HepG2 (cell line): ENCODE data around the gene STIMATE. TPM values are rescaled to one million over a fixed set of nuclear protein-coding genes. Genes with fewer than 3 reads are reported as not detected.

ENCODE experiments used
- CEBPB ChIP-seq: IDR thresholded peaks from 2 replicates; pipeline ENCODE4 v1.6.1; 2011; ENCODE audit warnings: low read depth, low read length, improper control_type of control experiment, borderline replicate concordance
- ELF1 ChIP-seq: sonication (generic); formaldehyde crosslinking; IDR thresholded peaks from 2 replicates; pipeline ENCODE4 v1.4.0; 2020; ENCODE audit warnings: missing genetic modification reagents
- ELF3 ChIP-seq: IDR thresholded peaks from 2 replicates; pipeline ENCODE4 v1.6.1; 2016; ENCODE audit warnings: missing genetic modification reagents, missing compliant biosample characterization
- GLI4 ChIP-seq: sonication (generic); formaldehyde crosslinking; IDR thresholded peaks from 2 replicates; pipeline ENCODE4 v1.5.1; 2020; ENCODE audit warnings: missing genetic modification reagents, mild to moderate bottlenecking, moderate library complexity, borderline replicate concordance
- HOXA3 ChIP-seq: sonication (generic); formaldehyde crosslinking; IDR thresholded peaks from 2 replicates; pipeline ENCODE4 v1.5.0; 2020; ENCODE audit warnings: missing genetic modification reagents
- MED8 ChIP-seq: sonication (generic); formaldehyde crosslinking; IDR thresholded peaks from 2 replicates; pipeline ENCODE4 v1.8.1; 2023; ENCODE audit warnings: mild to moderate bottlenecking, missing genetic modification reagents; ENCODE audit not compliant: insufficient replicate concordance
- RAD51 ChIP-seq: fragments of 450-650 bp; IDR thresholded peaks from 2 replicates; pipeline ENCODE4 v1.6.1; 2016; ENCODE audit warnings: borderline replicate concordance
- REPIN1 ChIP-seq: sonication (generic); formaldehyde crosslinking; IDR thresholded peaks from 2 replicates; pipeline ENCODE4 v1.8.0; 2022; ENCODE audit warnings: missing genetic modification reagents, low read depth, mild to moderate bottlenecking, borderline replicate concordance
- RXRA ChIP-seq: sonication (generic); formaldehyde crosslinking; IDR thresholded peaks from 2 replicates; pipeline ENCODE4 v1.5.1; 2020; ENCODE audit warnings: missing genetic modification reagents
- SMAD3 ChIP-seq: sonication (generic); formaldehyde crosslinking; IDR thresholded peaks from 2 replicates; pipeline ENCODE4 v1.4.0; 2020; ENCODE audit warnings: missing genetic modification reagents
- SOX13 ChIP-seq, 3 experiments: fragments of 450-650 bp in 1 of 3; sonication (generic) in 1 of 3; formaldehyde crosslinking in 1 of 3; IDR thresholded peaks in 2 of 3; conservative IDR thresholded peaks in 1 of 3; 2 replicates each; pipeline versions ENCODE4 v1.5.0 to v1.6.1; 2016 to 2020; ENCODE audit warnings: antibody characterized with exemption in 1 of 3, mild to moderate bottlenecking in 1 of 3, missing compliant biosample characterization in 1 of 3, missing genetic modification reagents in 1 of 3, moderate library complexity in 1 of 3
- TCF7L2 ChIP-seq: IDR thresholded peaks from 2 replicates; pipeline ENCODE4 v1.6.1; 2011; ENCODE audit warnings: mild to moderate bottlenecking, low read depth, low read length, moderate library complexity
- ZNF674 ChIP-seq: sonication (generic); formaldehyde crosslinking; IDR thresholded peaks from 2 replicates; pipeline ENCODE4 v1.5.0; 2020; ENCODE audit warnings: low read depth, mild to moderate bottlenecking, missing genetic modification reagents
- polyA plus RNA-seq, 8 experiments: library from polyadenylated mRNA; depleted of rRNA in 3 of 8; stranded (reverse) in 7 of 8; unstranded in 1 of 8; fragments of >200 nt; fragmentation: Illumina TruSeq in 4 of 8; extraction: Trizol in 4 of 8; gene quantifications; 2 replicates each; pipeline versions ENCODE4 v1.2.1 to v1.2.3, GENCODE V29; 2011 to 2016; ENCODE audit warnings: low read depth in 4 of 8, missing spikeins in 1 of 8, mixed read lengths in 1 of 8; ENCODE audit not compliant: insufficient read depth in 1 of 8
- total RNA-seq, 5 experiments: library from RNA; depleted of rRNA; stranded (reverse); fragments of >200 nt; fragmentation: Illumina TruSeq; extraction: Trizol; gene quantifications; 2 replicates each; pipeline ENCODE4 v1.2.3, GENCODE V29; 2016; ENCODE audit warnings: low read depth in 1 of 5
- TF ChIP-seq, protein P1 (sequence below): sonication (generic); formaldehyde crosslinking; IDR thresholded peaks from 2 replicates; pipeline ENCODE4 v1.5.1; 2020; ENCODE audit warnings: mild to moderate bottlenecking, missing genetic modification reagents, moderate library complexity
- TF ChIP-seq, protein P2 (sequence below): sonication (generic); formaldehyde crosslinking; IDR thresholded peaks from 2 replicates; pipeline ENCODE4 v1.5.0; 2020; ENCODE audit warnings: missing genetic modification reagents, mild to moderate bottlenecking, borderline replicate concordance
- TF ChIP-seq, protein P3 (sequence below): sonication (generic); formaldehyde crosslinking; conservative IDR thresholded peaks from 2 replicates; pipeline ENCODE4 v1.4.0; 2020; ENCODE audit warnings: missing genetic modification reagents
- TF ChIP-seq, protein P4 (sequence below): sonication (generic); formaldehyde crosslinking; IDR thresholded peaks from 2 replicates; pipeline ENCODE4 v1.4.0; 2020; ENCODE audit warnings: mild to moderate bottlenecking, low read depth, missing genetic modification reagents
- TF ChIP-seq, protein P5 (sequence below): sonication (generic); formaldehyde crosslinking; IDR thresholded peaks from 2 replicates; pipeline ENCODE4 v1.4.0; 2020; ENCODE audit warnings: low read depth, mild to moderate bottlenecking, missing genetic modification reagents
- TF ChIP-seq, protein P6 (sequence below): sonication (generic); formaldehyde crosslinking; conservative IDR thresholded peaks from 2 replicates; pipeline ENCODE4 v1.5.0; 2020; ENCODE audit warnings: missing genetic modification reagents

STIMATE gene
- total and polyA plus RNA-seq, 2 of the 13 experiments (the other 11 are each of a cell fraction or from before 2014, with no cell fraction given) = 5.7 to 11.7 TPM

DNA sequence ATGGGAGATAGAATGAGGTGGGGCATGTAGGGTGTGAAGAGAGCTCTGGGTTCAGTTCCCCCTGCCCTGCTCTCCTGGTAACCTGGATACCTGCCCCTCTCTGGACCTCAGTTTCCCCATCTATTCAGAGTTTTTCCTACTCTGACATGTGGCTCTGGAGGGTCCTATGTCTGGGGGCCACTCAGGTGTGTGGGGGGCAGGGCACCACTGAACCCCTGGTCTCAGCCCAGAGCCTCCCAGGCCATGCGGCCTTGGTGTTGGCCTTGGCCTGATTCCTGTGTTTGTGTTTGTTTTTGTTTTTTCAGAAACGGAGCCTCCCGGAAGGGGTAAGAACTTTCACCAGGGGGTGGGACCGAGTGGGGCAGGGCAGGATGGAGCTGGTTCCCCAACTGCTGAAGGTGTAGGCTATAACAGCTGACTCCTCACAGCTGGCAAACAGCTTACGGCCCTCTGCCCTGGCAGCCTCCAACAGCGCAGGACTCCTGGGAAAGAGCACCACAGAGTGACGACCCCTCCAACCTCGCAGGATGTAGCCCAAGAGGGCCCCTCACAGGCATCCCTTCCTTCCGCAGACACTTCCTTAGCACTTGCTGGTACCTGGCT, 101.9 kb downstream of the STIMATE start (continued):
- TF ChIP-seq RAD51 (no peak), CEBPB (no peak), ZNF674 (CRISPR knock-in tag) (no peak), REPIN1 (CRISPR knock-in tag) (no peak; the same call in 1 of the 2 replicates), RXRA (CRISPR knock-in tag) (peak; percentile 83; the same call in 1 of the 2 replicates), ELF3 (peak; percentile 85), SMAD3 (peak; percentile 79; the same call in 1 of the 2 replicates), HOXA3 (CRISPR knock-in tag) (0 out of 2 replicates have a peak, but pooled peaks have one; percentile 20), SOX13 (IDR thresholded peaks at IDR 0.05) (0 out of 2 replicates have a peak, but pooled peaks have one; percentile 40), SOX13 (CRISPR knock-in tag; conservative IDR thresholded peaks at IDR 0.05 in 1 of 2, IDR thresholded peaks at IDR 0.05 in 1 of 2) (peak in 1 of 2 experiments; percentile 78; a peak in 1 of 4 replicates), MED8 (CRISPR knock-in tag) (no peak), GLI4 (CRISPR knock-in tag) (no peak), ELF1 (CRISPR knock-in tag) (peak; percentile 81), TCF7L2 (no peak)
- TF ChIP-seq, protein P1, sequence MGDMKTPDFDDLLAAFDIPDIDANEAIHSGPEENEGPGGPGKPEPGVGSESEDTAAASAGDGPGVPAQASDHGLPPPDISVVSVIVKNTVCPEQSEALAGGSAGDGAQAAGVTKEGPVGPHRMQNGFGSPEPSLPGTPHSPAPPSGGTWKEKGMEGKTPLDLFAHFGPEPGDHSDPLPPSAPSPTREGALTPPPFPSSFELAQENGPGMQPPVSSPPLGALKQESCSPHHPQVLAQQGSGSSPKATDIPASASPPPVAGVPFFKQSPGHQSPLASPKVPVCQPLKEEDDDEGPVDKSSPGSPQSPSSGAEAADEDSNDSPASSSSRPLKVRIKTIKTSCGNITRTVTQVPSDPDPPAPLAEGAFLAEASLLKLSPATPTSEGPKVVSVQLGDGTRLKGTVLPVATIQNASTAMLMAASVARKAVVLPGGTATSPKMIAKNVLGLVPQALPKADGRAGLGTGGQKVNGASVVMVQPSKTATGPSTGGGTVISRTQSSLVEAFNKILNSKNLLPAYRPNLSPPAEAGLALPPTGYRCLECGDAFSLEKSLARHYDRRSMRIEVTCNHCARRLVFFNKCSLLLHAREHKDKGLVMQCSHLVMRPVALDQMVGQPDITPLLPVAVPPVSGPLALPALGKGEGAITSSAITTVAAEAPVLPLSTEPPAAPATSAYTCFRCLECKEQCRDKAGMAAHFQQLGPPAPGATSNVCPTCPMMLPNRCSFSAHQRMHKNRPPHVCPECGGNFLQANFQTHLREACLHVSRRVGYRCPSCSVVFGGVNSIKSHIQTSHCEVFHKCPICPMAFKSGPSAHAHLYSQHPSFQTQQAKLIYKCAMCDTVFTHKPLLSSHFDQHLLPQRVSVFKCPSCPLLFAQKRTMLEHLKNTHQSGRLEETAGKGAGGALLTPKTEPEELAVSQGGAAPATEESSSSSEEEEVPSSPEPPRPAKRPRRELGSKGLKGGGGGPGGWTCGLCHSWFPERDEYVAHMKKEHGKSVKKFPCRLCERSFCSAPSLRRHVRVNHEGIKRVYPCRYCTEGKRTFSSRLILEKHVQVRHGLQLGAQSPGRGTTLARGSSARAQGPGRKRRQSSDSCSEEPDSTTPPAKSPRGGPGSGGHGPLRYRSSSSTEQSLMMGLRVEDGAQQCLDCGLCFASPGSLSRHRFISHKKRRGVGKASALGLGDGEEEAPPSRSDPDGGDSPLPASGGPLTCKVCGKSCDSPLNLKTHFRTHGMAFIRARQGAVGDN (CRISPR knock-in tag) = peak; percentile 69
- TF ChIP-seq, protein P2, sequence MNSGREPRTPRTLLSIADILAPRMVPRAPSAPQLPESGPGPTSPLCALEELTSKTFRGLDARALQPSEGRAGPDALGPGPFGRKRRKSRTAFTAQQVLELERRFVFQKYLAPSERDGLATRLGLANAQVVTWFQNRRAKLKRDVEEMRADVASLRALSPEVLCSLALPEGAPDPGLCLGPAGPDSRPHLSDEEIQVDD (CRISPR knock-in tag) = no peak
- TF ChIP-seq, protein P3, sequence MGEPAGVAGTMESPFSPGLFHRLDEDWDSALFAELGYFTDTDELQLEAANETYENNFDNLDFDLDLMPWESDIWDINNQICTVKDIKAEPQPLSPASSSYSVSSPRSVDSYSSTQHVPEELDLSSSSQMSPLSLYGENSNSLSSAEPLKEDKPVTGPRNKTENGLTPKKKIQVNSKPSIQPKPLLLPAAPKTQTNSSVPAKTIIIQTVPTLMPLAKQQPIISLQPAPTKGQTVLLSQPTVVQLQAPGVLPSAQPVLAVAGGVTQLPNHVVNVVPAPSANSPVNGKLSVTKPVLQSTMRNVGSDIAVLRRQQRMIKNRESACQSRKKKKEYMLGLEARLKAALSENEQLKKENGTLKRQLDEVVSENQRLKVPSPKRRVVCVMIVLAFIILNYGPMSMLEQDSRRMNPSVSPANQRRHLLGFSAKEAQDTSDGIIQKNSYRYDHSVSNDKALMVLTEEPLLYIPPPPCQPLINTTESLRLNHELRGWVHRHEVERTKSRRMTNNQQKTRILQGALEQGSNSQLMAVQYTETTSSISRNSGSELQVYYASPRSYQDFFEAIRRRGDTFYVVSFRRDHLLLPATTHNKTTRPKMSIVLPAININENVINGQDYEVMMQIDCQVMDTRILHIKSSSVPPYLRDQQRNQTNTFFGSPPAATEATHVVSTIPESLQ (CRISPR knock-in tag) = no peak
- TF ChIP-seq, protein P4, sequence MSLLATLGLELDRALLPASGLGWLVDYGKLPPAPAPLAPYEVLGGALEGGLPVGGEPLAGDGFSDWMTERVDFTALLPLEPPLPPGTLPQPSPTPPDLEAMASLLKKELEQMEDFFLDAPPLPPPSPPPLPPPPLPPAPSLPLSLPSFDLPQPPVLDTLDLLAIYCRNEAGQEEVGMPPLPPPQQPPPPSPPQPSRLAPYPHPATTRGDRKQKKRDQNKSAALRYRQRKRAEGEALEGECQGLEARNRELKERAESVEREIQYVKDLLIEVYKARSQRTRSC (CRISPR knock-in tag) = no peak
- TF ChIP-seq, protein P5, sequence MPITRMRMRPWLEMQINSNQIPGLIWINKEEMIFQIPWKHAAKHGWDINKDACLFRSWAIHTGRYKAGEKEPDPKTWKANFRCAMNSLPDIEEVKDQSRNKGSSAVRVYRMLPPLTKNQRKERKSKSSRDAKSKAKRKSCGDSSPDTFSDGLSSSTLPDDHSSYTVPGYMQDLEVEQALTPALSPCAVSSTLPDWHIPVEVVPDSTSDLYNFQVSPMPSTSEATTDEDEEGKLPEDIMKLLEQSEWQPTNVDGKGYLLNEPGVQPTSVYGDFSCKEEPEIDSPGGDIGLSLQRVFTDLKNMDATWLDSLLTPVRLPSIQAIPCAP (CRISPR knock-in tag) = no peak
- TF ChIP-seq, protein P6, sequence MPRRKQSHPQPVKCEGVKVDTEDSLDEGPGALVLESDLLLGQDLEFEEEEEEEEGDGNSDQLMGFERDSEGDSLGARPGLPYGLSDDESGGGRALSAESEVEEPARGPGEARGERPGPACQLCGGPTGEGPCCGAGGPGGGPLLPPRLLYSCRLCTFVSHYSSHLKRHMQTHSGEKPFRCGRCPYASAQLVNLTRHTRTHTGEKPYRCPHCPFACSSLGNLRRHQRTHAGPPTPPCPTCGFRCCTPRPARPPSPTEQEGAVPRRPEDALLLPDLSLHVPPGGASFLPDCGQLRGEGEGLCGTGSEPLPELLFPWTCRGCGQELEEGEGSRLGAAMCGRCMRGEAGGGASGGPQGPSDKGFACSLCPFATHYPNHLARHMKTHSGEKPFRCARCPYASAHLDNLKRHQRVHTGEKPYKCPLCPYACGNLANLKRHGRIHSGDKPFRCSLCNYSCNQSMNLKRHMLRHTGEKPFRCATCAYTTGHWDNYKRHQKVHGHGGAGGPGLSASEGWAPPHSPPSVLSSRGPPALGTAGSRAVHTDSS (CRISPR knock-in tag) = no peak
